SK-N-MC (cell line): ENCODE measurements around the gene SMOC1.

ENCODE experiments used
- DNase-seq: peaks from one replicate; pipeline ENCODE4 v3.0.0-alpha.2; 2011; ENCODE audit warnings: low read depth, low spot score
- H3K27ac ChIP-seq: fragments of 200-600 bp; sonication (generic); 2 replicates; pipeline ENCODE4 v1.5.1; 2016; ENCODE audit warnings: mixed run types
- H3K36me3 ChIP-seq: fragments of 200-600 bp; sonication (generic); 2 replicates; pipeline ENCODE4 v1.6.1; 2017; ENCODE audit warnings: antibody characterized with exemption, low read length, mixed read lengths; ENCODE audit not compliant: insufficient read depth
- H3K4me3 ChIP-seq: fragments of 200-600 bp; sonication (generic); 2 replicates; pipeline ENCODE4 v1.5.1; 2016
- H3K9ac ChIP-seq: fragments of 200-600 bp; sonication (generic); 2 replicates; pipeline ENCODE4 v1.8.0; 2017; ENCODE audit warnings: mixed run types, mixed read lengths; ENCODE audit not compliant: insufficient read length
- H3K9me3 ChIP-seq: fragments of 200-600 bp; sonication (generic); 2 replicates; pipeline ENCODE4 v1.6.1; 2017; ENCODE audit warnings: low read depth, mild to moderate bottlenecking, antibody characterized with exemption, low read length, moderate library complexity, mixed read lengths
- EZH2 ChIP-seq: fragments of 200-600 bp; sonication (generic); IDR thresholded peaks from one replicate; pipeline ENCODE4 v1.6.1; 2017; ENCODE audit warnings: antibody characterized with exemption
- FOXP2 ChIP-seq: optimal IDR thresholded peaks from 2 replicates; pipeline ENCODE3; 2011; ENCODE audit warnings: mild to moderate bottlenecking, moderate library complexity; ENCODE audit not compliant: insufficient read depth; ENCODE audit errors: extremely low read length, control extremely low read depth
- POLR2AphosphoS5 ChIP-seq: IDR thresholded peaks from 2 replicates; pipeline ENCODE4 v1.6.1; 2012; ENCODE audit warnings: mild to moderate bottlenecking, low read depth, low read length, borderline replicate concordance

The SMOC1 gene

DNA sequence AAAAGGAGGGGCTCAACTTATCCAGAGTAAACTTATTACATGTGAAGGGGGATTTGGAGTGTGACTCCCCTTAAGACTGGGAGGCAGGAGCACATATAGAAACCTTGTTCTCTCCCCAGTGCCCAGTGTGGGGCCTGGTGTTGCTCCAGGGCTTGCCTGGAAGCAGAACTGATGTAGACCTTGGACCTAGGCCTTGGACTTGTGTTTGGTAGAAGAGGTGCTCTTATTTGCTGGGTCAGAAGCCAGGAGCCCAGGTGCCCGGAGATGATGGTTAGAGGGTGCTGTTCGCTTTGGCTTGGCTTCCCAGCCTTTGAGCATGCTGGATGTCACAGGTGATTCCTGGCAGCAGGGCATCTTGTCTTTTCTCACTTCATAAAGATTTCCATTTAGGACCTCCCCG, 110.4 kb downstream of the SMOC1 start:
- no peak for TF ChIP-seq EZH2
- TF ChIP-seq POLR2AphosphoS5: no peak
- TF ChIP-seq FOXP2: no peak
- H3K36me3 ChIP-seq: no peaks in the 10 kb centered on the region
- no peak for DNase-seq
- no peaks in the 10 kb centered on the region for H3K9me3 ChIP-seq
- no peak overlapping the region for H3K9ac ChIP-seq
- H3K4me3 ChIP-seq: no peak overlapping the region
- no peak overlapping the region for H3K27ac ChIP-seq

DNA sequence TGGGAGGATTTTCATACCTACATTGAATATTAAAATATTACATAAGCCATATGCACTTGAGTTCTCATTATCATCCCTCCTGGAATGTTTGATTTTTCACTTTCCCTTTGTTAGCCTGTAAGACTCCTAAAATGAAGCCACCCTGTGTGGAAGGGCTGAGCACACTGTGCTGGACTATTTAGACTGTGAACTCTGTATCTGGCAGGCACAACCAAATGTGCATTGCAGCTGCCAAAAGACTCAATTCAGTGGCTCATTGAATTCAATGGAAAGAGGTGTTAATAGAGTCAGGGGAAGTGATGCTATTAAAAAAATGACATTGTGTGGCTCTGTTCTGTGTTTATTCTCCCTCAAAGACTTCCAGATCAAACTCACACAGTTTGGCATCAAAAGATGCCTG, 111.1 kb downstream of the SMOC1 start:
- H3K36me3 ChIP-seq: no peaks in the 10 kb centered on the region
- no peak for TF ChIP-seq EZH2
- no peak for TF ChIP-seq POLR2AphosphoS5
- TF ChIP-seq FOXP2: no peak
- H3K9me3 ChIP-seq: no peaks in the 10 kb centered on the region
- H3K27ac ChIP-seq: no peak overlapping the region
- no peak overlapping the region for H3K9ac ChIP-seq
- DNase-seq: no peak
- no peak overlapping the region for H3K4me3 ChIP-seq

DNA sequence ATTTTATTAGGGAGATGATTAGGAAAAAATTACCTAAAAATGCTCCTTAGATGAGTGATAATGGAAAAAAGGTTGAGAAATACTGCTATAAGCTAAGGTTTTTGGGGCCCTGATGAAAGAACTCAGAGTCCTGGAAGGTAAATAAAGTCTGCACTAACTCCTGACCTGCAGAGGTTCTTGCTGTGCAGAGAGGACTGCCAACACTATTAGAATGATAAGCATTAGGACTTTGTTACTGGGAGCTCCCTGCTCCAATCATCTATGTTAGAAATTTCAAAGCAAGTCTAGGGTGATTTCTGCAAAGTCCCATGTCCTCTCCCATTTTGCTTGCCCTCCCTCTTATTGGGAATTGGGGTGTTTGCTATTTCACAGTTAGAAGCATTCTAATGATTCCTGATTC, 112.2 kb downstream of the SMOC1 start:
- no peak overlapping the region for H3K4me3 ChIP-seq
- H3K9me3 ChIP-seq: no peaks in the 10 kb centered on the region
- TF ChIP-seq EZH2 (no peak), FOXP2 (no peak), POLR2AphosphoS5 (no peak)
- no peak overlapping the region for H3K9ac ChIP-seq
- H3K27ac ChIP-seq: no peak overlapping the region
- H3K36me3 ChIP-seq: no peaks in the 10 kb centered on the region
- no peak for DNase-seq

GRCh38 chr14:69992564-69992963, 113.3 kb downstream of the SMOC1 start:
- H3K36me3 ChIP-seq: no peaks in the 10 kb centered on the region
- H3K27ac ChIP-seq: no peak overlapping the region
- no peak overlapping the region for H3K4me3 ChIP-seq
- TF ChIP-seq FOXP2 (no peak), POLR2AphosphoS5 (no peak), EZH2 (no peak)
- H3K9ac ChIP-seq: no peak overlapping the region
- DNase-seq: no peak
- no peaks in the 10 kb centered on the region for H3K9me3 ChIP-seq

GRCh38 chr14:69993326-69993725, 114.1 kb downstream of the SMOC1 start:
- Histone ChIP-seq H3K27ac (no peak overlapping the region), H3K9ac (no peak overlapping the region), H3K9me3 (no peaks in the 10 kb centered on the region), H3K36me3 (no peaks in the 10 kb centered on the region), H3K4me3 (no peak overlapping the region)
- TF ChIP-seq FOXP2: no peak
- no peak for TF ChIP-seq POLR2AphosphoS5
- DNase-seq: no peak

DNA sequence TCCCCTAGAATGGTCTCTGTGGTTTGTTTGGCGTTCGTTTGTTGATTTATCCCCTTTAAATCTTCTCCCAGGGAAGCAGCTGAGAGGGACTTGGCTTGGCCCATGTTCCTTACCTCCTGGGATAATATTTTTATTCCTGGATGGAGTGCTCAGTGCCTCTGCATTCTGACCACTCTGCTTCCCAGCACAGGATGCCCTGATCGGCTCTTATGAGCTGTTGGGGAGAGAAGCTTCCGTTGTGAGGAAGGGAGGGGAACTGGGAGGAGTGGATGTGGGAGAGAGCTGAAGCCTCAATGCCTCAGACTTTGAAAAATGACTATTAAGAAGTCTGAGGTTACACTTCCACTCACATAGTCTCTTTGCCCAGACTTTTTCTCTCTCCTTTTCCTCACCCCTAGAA, 114.8 kb downstream of the SMOC1 start:
- Histone ChIP-seq H3K4me3 (no peak overlapping the region), H3K9ac (no peak overlapping the region), H3K36me3 (no peaks in the 10 kb centered on the region), H3K9me3 (no peaks in the 10 kb centered on the region), H3K27ac (no peak overlapping the region)
- DNase-seq: no peak
- TF ChIP-seq EZH2 (no peak), FOXP2 (no peak), POLR2AphosphoS5 (no peak)

GRCh38 chr14:69996216-69996615, 117.0 kb downstream of the SMOC1 start:
- no peak for DNase-seq
- no peak overlapping the region for H3K4me3 ChIP-seq
- TF ChIP-seq EZH2 (no peak), POLR2AphosphoS5 (no peak), FOXP2 (no peak)
- no peaks in the 10 kb centered on the region for H3K36me3 ChIP-seq
- no peaks in the 10 kb centered on the region for H3K9me3 ChIP-seq
- no peak overlapping the region for H3K9ac ChIP-seq
- no peak overlapping the region for H3K27ac ChIP-seq

DNA sequence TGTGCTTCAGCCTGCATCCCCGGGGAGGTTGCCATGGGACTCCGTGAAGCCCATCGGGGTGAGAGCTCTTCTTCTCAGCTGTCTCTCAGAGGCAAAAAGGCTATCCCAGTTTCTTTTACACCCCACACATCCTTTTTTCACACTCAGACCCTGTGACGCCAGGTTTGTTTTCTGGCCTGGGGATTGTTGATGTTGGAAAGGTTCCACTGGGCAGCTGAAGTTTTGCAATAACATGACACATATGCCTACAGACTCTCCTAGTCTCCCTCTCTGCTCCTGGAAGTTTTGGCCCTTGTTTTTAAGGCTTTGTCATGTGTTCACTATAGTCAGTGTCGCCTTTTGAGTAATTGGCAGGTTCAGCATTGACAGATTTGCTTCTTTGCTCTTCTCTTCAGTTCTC, 118.6 kb downstream of the SMOC1 start:
- no peak overlapping the region for H3K27ac ChIP-seq
- H3K9me3 ChIP-seq: no peaks in the 10 kb centered on the region
- no peak overlapping the region for H3K9ac ChIP-seq
- no peak overlapping the region for H3K4me3 ChIP-seq
- TF ChIP-seq FOXP2 (no peak), POLR2AphosphoS5 (no peak), EZH2 (no peak)
- DNase-seq: no peak
- H3K36me3 ChIP-seq: no peaks in the 10 kb centered on the region

- Histone ChIP-seq H3K36me3 (no peaks in the 10 kb centered on the region), H3K27ac (no peak overlapping the region), H3K4me3 (no peak overlapping the region), H3K9me3 (no peaks in the 10 kb centered on the region), H3K9ac (no peak overlapping the region)
- TF ChIP-seq POLR2AphosphoS5 (no peak), FOXP2 (no peak), EZH2 (no peak)
- DNase-seq: no peak
These were observed 120.1 kb downstream of the SMOC1 start for GRCh38 chr14:69999261-69999674.
